NCI-H2107 (cell line): Measurements from ENCODE around the gene ADGRB3.

ENCODE experiments used
- DNase-seq: peaks from one replicate; lab custom pipeline; 2025; lab: John Stamatoyannopoulos, UW

Gene ADGRB3

DNA sequence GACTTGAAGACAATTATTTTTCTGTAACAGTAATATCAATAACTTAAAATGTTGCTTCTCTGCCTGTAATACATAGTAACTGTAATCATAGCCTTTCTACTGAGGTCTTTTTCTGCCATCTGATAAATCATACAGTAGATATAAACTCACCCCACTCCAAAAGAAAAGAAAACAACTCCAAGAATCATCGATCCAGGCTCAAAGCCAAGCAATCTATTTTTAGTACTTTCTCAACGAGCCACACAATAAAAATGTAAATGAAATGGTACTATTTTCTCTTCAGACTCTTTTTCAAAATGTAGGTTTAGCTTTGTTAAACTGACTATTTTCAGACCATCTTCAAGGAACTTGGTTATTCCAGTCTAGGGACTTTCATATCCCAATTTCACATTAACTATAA lies 493.3 kb downstream of the ADGRB3 start:
- no peak for DNase-seq

DNA sequence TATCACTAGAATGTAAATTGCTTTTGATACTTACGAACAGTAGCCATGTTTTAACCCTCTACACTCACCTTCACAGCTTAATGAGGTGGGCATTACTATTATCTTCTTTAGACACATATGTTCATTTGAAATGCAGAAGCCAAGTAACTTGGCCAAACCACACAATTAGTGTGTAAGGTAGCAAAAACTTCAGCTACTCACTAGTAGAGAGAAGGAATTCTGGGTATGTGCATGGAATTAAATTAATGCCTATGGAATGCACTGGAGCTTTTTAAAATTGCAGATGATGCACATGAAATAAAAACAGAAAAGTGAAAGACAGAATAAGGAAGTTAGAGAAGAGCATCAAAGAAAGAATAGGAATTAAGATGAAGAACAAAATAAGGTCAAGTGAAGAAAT lies 494.0 kb downstream of the ADGRB3 start:
- no peak for DNase-seq

DNA sequence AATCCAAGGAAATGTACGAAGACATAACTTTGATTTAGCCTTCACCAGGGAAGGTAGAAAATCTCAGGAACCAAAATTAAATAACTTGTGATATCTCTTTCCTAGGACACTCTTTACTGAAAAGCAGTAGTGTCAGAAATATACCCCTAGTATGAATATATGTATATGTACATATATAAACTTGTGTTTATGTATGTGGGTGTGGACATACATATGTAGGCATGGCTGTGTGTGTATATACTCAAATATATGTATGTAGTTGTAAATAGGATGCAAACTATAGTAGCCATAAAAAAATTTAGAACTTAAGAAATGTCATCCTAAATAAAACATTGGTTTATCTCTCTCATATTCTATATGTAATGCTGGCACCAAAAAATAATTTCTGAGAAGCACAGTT lies 500.8 kb downstream of the ADGRB3 start:
- DNase-seq = no peak

DNA sequence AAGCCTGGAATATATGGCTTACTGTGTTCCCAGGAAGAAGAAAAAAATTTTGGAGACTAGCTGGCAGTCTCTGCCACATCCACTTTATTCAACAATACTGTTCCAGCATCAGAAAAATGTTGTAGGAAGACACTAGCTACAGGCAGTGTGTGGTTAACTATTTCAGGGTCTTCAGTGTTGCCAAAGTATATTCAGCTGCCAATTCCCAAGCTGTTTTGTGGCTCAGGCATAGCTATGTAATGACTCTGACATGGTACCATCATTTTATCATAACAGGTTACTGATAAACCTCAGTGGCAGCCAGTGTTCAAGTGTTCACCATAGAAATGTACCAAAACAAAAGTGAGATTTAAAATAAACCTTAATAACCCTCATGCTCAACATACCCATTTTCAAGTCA lies 503.1 kb downstream of the ADGRB3 start:
- no peak for DNase-seq

DNA sequence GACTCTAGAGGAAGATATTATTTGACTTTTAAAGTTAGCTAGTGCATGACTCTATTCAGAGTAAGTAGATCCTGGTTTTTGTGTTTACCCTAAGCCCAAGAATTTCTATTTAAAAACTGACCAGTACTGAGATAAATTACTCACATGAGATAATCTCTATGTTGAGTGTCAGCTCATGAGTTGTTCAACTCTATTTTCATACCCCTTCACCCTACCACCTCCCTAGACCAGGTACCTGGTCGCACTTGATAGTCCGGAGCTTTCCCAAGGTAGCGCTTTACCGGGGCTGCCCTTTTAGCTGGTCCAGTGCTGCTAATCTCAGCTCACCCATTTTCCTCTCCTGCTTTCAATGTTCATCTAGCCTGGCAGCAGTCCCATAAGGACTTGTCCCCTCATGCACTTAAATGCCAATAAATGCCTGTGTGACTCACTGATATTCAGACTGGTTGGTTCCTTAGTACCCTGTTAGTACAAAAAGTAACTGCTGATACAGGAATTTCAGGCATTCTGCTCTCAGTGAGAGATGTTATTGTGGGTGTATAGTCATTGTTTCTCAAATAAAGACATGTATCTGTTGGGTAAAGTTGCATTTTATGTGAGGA lies 503.9 kb downstream of the ADGRB3 start:
- no peak for DNase-seq

DNA sequence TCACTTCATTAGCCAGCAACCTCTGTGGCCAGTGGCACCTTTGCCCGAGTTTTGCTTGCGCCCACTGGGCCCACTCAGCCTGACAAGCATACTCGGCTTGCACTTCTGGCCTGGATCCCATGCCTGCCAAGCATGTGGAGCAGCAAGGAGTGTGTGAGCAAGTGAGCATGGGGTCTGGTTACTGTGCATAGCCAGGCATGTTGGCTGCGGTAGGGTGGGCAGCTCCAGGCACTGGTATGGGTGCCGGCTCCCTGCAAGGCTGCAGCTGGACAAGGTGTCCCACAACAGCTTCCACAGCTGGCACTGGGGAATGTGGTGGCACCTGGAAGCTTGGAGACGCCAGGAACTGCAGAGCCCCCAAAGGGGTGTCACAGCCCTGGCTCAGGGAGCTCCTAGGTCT lies 510.0 kb downstream of the ADGRB3 start:
- no peak for DNase-seq

DNA sequence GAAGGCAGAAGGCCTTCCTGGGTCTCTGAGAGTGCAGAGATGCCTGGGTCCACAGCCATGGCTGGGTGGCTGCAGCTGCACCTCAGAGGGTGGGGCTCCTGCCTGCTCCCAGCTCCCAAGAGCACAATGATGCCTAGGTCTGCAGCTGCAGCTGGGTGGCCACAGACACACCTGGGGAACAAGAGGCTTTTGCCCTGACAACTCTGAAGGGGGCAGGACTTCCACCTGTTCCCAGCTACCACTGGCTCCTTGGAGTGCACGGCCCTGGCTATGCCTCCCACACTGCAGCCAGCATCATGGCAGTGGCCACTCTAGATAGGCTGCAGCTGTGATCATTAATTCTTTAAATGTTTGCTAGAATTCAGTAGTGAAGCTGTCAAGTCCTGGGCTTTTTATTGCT lies 511.3 kb downstream of the ADGRB3 start:
- no peak for DNase-seq

DNA sequence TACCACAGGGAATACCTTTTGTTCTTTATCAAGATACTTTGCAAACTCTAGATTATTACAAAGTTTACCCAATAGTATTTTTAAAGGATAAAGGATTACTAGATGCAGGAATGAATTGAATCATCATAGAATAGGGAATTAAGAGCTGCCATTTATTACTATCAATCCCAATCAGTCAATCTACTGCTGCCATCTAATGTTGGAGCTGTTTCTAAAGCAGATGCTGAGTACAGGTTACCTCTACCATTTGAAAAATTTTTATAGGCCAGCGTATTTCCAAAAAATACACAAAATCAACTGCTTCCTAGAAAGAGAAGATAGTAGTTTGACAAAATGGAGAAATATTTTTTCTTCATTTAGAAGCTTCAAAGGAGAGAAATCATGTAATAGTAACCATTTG lies 520.4 kb downstream of the ADGRB3 start:
- no peak for DNase-seq

DNA sequence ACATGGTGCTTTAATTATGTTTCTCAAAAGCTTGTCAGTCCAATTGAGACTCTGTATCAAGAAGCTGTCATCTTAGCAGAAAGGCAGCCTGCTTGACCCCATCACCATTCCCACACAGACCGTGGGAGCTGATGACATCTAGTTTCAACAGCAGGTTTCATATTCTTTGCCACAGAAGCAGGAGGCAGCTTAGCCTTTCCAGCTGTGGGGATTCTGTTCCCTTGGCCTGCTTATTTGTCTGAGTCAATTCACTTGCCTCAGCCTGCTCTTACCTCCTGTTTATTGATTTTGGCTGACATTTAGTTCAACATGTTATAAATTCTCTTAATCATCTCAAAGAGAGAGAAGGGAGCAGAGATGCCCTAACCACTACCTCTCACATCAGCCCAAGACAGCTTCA lies 527.7 kb downstream of the ADGRB3 start:
- no peak for DNase-seq

DNA sequence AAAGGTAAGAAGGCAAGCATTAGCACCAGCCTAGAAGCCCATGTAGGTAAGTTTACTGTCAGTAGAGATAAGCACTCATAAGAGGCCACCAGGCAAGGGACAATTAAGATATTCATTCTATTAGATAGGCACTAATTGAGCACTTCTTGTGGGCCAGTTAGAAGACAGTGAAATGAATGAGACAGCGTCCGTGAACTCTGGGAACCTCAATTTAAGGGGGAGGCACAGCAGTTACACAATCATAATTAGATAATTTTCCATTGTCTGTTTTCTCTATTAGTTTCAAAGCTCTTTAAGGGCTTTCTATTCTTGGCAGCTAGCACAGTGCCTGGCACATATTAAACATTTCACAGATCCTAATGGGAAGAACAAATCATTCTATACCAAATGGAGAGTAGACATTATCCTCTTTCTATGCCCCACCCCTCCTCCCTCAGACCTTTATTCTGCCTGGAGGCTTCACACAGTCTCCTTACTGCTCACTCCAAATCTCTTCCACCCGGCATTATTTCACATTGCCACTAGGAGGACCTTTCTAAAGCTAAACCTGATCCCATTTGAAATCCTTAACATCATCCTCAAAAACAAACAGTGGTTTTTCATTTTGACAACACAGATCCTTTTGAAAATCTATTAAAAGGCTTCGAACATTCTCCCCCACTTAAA lies 529.6 kb downstream of the ADGRB3 start:
- no peak for DNase-seq

DNA sequence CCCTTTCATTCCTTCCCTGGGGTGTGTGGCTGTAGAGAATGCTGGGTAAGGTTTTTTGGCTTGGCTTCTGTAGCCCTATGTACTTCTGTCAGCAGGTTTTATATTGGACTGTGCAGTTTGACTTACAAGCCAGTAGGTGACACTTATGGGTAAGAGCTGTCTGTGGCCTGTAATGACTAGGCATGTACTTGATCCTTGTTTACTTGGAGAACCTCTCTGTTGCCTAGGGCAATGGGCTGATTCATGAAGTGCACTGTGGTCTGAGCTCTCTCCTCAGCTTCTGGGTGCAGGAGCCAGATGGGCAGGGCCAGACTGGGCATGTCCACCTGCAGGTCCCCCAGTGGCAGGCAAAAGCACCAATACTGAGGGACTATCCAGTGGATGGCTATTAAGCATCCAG lies 544.6 kb downstream of the ADGRB3 start:
- DNase-seq = no peak

DNA sequence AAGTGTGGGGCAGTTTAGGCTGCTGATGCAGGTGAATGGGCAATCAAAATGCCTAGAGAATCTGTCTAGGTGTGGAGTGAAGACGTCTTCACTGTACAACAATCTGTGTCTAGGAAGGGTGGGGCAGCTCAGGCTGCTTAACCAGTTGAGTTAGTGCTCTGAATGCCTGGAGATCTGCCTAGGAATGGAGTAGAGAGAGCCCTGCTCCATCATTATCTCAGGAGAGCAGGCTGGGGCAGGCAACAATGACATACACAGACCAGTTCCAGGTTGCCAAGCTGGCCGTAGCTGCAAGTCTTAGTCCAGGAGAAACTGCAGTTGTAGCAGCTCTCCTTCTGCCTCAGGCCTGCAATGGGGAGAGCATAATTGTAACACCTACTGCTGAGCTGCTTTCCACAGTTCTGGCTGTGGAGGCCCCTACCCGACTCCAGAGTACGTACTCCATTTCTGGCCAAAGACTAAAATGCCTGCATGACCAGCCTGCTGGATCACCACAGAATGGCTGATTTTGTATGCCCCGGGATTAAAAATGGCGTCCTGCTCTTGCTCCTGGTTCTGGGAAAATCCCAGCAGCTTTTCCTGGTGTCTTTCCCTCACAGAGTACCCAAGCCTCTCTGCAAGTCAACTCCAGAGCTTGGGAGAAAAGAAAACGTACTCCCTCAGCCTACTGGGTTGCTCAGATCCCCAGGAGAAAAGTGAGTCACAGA lies 545.4 kb downstream of the ADGRB3 start:
- DNase-seq = no peak

DNA sequence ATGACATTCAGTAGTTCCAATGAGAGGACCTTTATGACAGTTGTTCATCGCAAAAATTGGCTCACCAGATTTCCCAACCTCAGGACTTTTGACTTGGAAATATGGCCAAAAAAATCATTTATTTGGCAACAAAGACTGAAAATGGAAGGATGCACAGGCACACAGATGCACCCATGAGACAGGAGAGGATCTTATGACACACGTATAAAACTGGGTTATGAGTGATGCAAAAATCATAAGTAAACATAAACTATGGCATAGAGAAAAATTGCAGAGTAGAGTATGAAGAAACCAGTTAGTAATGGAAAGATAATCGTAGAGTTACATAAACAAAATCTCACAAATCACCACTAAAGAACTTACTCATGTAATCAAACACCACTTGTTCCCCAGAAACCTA lies 546.9 kb downstream of the ADGRB3 start:
- no peak for DNase-seq

DNA sequence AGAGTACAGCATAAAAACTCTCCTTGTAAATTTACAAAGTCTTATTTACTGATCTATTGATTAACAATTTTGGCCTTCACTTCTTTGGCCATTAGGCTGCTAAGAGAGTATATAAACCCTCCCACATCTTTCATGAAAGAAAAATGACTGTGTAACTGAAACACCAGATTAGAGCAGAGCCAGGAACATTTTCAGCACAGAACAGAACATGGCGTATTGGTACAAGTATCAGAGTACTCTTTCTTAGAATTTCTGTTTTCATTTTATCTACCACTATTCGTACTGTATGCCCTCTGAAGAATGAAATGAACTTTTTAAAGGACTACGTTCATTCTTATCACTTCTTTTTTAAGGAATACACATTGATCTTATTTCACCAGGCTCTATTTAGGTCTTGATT lies 550.2 kb downstream of the ADGRB3 start:
- no peak for DNase-seq

DNA sequence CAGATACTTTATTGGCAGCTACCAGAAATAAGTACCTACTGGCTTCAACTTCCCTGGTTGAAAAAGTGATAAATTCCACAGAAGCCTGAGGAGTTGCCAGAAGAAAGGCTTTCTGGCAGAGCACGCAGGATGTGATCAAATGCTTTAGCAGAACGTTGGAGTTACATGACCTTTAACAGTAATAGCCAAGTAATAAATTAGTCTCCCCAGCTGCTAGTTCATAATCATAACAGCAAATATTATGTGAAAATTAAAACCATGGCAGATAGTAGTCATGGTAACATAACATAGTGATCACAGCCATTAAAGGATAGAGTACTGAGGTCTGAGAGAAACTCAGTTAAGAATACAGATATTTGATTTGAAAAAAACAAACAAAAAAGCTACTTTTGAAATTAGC lies 567.7 kb downstream of the ADGRB3 start:
- no peak for DNase-seq

DNA sequence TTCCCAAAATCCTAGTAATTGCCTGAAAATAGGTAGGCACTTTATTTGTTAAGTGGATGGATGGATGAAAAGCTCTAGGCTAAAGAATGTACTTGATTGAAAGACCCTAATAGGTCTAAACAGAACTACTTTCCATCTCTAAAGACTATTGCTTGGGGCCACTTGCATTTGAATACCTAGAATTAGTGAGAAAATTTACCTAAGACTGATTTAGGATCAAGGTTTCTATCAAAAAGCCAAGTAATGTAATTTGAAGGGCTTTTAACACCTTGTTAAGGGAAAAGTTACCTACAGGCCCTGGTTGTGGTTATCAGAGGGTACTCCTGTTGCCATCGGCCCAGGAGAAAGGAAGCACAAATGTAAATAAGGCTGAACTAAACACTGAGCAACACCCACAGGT lies 581.0 kb downstream of the ADGRB3 start:
- no peak for DNase-seq

DNA sequence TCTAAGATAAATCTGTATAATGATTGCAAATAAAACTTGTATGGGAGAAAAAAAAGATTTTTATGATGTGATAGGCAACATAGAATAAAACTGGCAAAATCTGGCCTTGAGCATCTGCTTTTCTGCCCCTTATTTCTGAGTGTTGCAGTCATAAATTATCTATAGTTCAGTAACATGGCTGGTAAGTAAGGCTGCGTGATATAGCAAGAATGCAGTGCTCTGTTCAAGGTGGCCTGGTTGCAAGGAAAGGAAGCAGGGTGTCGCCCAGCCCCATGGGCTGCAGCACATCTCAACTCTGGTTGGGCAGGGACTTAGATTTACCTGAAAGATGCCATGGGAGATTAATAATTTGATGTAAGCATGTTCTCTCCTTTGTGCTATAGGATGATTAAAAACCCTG lies 582.3 kb downstream of the ADGRB3 start:
- DNase-seq = no peak

DNA sequence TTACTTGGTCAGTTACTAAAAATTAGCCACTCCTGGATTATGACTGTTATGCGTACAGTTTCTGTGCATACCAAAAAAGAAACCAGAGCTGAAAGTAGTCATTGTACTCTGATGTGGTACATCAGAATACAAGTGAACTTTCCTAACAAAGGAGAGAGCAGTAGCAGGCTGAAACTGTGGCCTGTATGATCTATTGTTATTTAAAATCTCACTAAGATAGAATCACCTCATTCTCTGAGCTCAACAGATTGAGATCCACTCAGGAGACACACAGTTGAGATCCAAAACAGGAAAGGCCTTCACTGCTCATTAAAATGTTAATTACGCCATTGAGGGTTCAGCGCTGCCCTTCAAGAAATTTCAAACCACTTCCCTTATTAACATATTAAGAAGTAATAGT lies 585.3 kb downstream of the ADGRB3 start:
- DNase-seq = no peak

DNA sequence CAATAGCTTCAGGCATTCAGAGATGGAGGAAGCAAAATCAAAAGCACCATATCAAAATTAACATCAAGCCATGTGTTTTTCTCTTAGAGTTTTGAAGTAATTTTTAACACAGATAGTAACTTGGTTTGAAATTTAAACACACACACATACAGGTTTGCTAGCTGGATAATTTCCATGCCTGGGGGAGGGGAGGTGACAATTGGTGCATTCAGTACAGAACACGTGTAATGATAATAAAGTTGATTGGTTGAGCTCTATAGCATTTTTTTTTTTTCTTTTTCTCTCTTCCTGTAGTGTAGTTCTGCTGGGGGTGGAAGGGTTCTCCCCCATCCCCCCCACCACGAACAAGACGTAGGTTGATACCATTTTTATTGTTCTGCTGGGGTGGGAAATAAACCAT lies 596.9 kb downstream of the ADGRB3 start:
- no peak for DNase-seq

DNA sequence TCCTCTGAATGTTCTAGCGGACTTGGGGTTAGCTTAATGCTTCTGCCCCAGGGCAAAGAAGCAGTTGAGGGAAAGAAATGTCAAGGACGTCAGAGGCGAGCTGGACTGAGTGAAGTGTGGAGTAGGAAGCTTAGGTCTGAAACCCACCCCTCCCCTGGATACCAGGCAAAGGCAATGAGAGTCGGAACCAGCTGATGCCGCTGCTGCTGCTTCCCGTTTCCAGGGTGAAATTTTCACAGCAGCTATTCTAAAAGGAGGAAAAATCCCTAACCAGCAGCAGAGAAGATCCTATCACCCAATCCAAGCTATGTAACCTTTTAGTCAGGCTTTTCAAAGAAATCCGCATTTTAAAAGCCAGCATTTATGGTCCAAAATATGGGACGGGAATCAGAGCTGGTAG lies 597.4 kb downstream of the ADGRB3 start:
- DNase-seq = no peak

DNA sequence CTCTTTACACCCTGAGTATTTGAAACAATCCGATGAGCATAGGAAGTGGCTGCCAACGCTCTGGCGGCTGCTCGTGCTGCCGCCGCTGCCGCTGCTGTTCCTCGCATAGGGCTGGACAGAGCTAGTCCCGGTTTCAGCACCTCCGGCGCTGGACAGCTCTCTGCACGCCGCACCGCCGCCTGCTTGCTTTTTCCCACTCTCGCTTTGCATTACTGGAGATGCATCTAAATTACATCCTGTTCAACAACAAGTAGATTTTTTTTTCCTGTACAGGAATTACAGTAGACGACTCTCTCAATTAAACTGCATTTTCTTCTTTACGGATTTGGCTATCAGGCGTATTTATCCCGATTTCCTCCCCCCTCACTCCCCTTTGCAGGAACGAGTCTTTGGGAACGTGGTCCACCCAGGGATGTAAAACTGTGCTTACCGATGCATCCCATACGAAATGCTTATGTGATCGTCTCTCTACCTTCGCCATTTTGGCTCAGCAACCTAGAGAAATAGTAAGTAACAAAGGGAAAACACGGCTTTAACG lies 597.9 kb downstream of the ADGRB3 start:
- no peak for DNase-seq

DNA sequence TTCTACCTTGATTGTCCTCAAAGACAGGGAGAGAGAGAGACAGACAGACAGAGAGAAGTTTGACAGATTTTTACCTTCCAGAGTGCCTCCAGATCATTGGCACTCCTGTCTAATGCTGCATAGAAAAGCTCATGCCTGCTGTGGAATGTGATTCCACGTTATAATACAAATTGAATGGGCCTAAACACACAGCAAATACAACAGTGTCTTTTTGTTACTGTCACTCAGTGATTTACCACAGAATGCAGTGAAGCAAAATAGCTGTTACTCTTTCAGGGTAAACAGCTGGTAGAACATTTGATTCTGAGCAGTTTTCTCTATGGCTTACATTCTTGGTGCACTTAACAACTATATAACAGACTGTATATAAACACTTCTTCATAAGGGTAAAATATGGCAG lies 603.0 kb downstream of the ADGRB3 start:
- no peak for DNase-seq

DNA sequence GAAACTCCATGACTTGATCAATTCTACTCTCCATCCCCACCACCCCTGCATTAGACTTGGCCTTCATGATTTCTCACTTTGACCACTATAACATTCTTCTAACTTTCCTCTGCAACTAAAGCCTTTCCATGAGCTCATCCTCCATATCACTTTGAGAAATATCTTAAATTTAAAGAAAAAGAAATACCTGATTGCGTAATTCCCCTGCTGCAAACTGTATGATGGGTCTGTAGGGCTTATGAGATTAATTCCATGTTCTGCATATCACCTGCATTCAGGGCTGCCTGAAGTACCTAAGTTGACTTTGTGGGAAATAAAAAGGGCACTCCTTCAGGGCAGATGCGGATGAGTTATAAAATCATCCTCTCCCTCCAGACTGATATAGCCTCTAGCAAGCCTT lies 611.9 kb downstream of the ADGRB3 start:
- DNase-seq = no peak
